DND-41 (cell line): ENCODE measurements around the gene SIPA1.

ENCODE experiments used
- ATAC-seq: fragments of 200-7000 bp; cut with Tn5 transposase; 3 replicates; pipeline ENCODE4 v1.9.1; 2021; ENCODE audit warnings: low read depth; ENCODE audit not compliant: insufficient read depth
- DNase-seq: peaks from one replicate; pipeline ENCODE4 v3.0.0-alpha.2; 2020
- H2AFZ ChIP-seq: 2 replicates; pipeline ENCODE4 v1.6.0; 2012; ENCODE audit warnings: low read depth, low read length
- H3K27ac ChIP-seq: 2 replicates; pipeline ENCODE4 v1.5.1; 2012; ENCODE audit warnings: low read length, inconsistent platforms
- H3K27me3 ChIP-seq: fragments of 200-600 bp; sonication (generic); 2 replicates; pipeline ENCODE4 v1.6.0; 2012; ENCODE audit warnings: low read length, mild to moderate bottlenecking, inconsistent platforms; ENCODE audit not compliant: insufficient read depth, poor library complexity
- H3K36me3 ChIP-seq: 2 replicates; pipeline ENCODE4 v1.5.1; 2012; ENCODE audit warnings: low read length, inconsistent platforms; ENCODE audit not compliant: insufficient read depth
- H3K4me1 ChIP-seq: 2 replicates; pipeline ENCODE4 v1.5.1; 2012; ENCODE audit warnings: mild to moderate bottlenecking, low read length; ENCODE audit not compliant: insufficient read depth
- H3K4me2 ChIP-seq: 2 replicates; pipeline ENCODE4 v1.6.0; 2012; ENCODE audit warnings: mild to moderate bottlenecking, moderate library complexity, low read length, inconsistent platforms; ENCODE audit not compliant: insufficient read depth
- H3K4me3 ChIP-seq, 2 experiments: fragments of 200-600 bp in 1 of 2; shearing (Covaris generic) in 1 of 2; 2 replicates each; pipeline ENCODE4 v1.5.1; 2012 to 2016; ENCODE audit warnings: inconsistent platforms in 2 of 2, low read length in 2 of 2, mild to moderate bottlenecking in 2 of 2, low read depth in 1 of 2, moderate library complexity in 1 of 2
- H3K79me2 ChIP-seq: 2 replicates; pipeline ENCODE4 v1.6.0; 2012; ENCODE audit warnings: low read length, inconsistent platforms; ENCODE audit not compliant: insufficient read depth
- H3K9ac ChIP-seq: 2 replicates; pipeline ENCODE4 v1.6.0; 2012; ENCODE audit warnings: low read depth, mild to moderate bottlenecking, inconsistent platforms, low read length, moderate library complexity
- H3K9me3 ChIP-seq: 2 replicates; pipeline ENCODE4 v1.5.1; 2012; ENCODE audit warnings: low read length, moderate library complexity, mild to moderate bottlenecking, inconsistent platforms; ENCODE audit not compliant: insufficient read depth, severe bottlenecking
- H4K20me1 ChIP-seq: 2 replicates; pipeline ENCODE4 v1.6.0; 2012; ENCODE audit warnings: low read length; ENCODE audit not compliant: insufficient read depth
- CTCF ChIP-seq: IDR thresholded peaks from 2 replicates; pipeline ENCODE4 v1.5.1; 2012; ENCODE audit warnings: borderline replicate concordance, low read length, moderate library complexity, mild to moderate bottlenecking; ENCODE audit not compliant: poor library complexity, severe bottlenecking; ENCODE audit errors: extremely low read depth
- EZH2 ChIP-seq: IDR thresholded peaks from 3 replicates; pipeline ENCODE4 v1.6.1; 2012; ENCODE audit warnings: borderline replicate concordance, low read depth, mild to moderate bottlenecking, moderate library complexity, low read length, inconsistent platforms; ENCODE audit not compliant: severe bottlenecking

Gene SIPA1

GRCh38 chr11:65599955-65600246, 38.0 kb upstream of the SIPA1 start:
- Histone ChIP-seq H4K20me1 (no peaks in the 10 kb centered on the region; the same call in 1 of the 2 replicates), H3K36me3 (peaks cover 37% of the 10 kb centered on the region), H3K27ac (no peak overlapping the region), H3K79me2 (no peaks in the 10 kb centered on the region), H3K9ac (no peak overlapping the region), H3K4me2 (no peak overlapping the region), H3K4me3 (no peak overlapping the region), H3K27me3 (no peaks in the 10 kb centered on the region), H3K4me1 (no peaks in the 10 kb centered on the region), H2AFZ (no peak overlapping the region), H3K9me3 (no peaks in the 10 kb centered on the region)
- DNase-seq (no peak), ATAC-seq (no peak)
- TF ChIP-seq CTCF (no peak), EZH2 (no peak)

- H3K27me3 ChIP-seq: no peaks in the 10 kb centered on the region
- H3K36me3 ChIP-seq: peaks cover 57% of the 10 kb centered on the region
- H3K9me3 ChIP-seq: no peaks in the 10 kb centered on the region
- peaks cover 4% of the 10 kb centered on the region for H3K79me2 ChIP-seq
- DNase-seq: no peak
- H3K9ac ChIP-seq: no peak overlapping the region
- H2AFZ ChIP-seq: no peak overlapping the region
- H3K27ac ChIP-seq: no peak overlapping the region
- H3K4me1 ChIP-seq: no peaks in the 10 kb centered on the region
- TF ChIP-seq EZH2: no peak
- ATAC-seq: no peak
- H3K4me3 ChIP-seq: no peak overlapping the region
- no peak overlapping the region for H3K4me2 ChIP-seq
- H4K20me1 ChIP-seq: peaks cover 7% of the 10 kb centered on the region; the same call in 1 of the 2 replicates
Observed at GRCh38 chr11:65604258-65604657, 33.6 kb upstream of the SIPA1 start.

- Histone ChIP-seq H3K4me3 (no peak overlapping the region), H3K4me2 (no peak overlapping the region), H4K20me1 (peaks cover 20% of the 10 kb centered on the region), H3K27ac (no peak overlapping the region), H3K79me2 (peaks cover 30% of the 10 kb centered on the region), H3K9me3 (no peaks in the 10 kb centered on the region), H2AFZ (no peak overlapping the region), H3K36me3 (peaks cover 80% of the 10 kb centered on the region), H3K4me1 (peaks cover 18% of the 10 kb centered on the region), H3K27me3 (no peaks in the 10 kb centered on the region), H3K9ac (no peak overlapping the region)
- peak; percentile 34 for DNase-seq
- ATAC-seq: peak; percentile 64
- TF ChIP-seq CTCF (no peak), EZH2 (no peak)
Observed at GRCh38 chr11:65606876-65607613, 30.9 kb upstream of the SIPA1 start.

- Histone ChIP-seq H3K27me3 (no peaks in the 10 kb centered on the region), H3K4me1 (peaks cover 25% of the 10 kb centered on the region), H3K9me3 (no peaks in the 10 kb centered on the region), H3K9ac (no peak overlapping the region), H4K20me1 (peaks cover 20% of the 10 kb centered on the region), H3K4me2 (no peak overlapping the region), H2AFZ (no peak overlapping the region), H3K4me3 (no peak overlapping the region), H3K79me2 (peaks cover 38% of the 10 kb centered on the region), H3K27ac (no peak overlapping the region), H3K36me3 (peaks cover 87% of the 10 kb centered on the region)
- TF ChIP-seq EZH2 (no peak), CTCF (no peak)
- DNase-seq (no peak), ATAC-seq (no peak)
Observed at GRCh38 chr11:65607614-65608426, 30.1 kb upstream of the SIPA1 start.
